NK-92 (cell line): ENCODE results near the gene EML1.
"Not testable (repeated sequence)": the region's sequence is repeated elsewhere in the genome, so short reads cannot be mapped to it uniquely, and the experiment has no call there.

Experiments
- DNase-seq: peaks from one replicate; lab custom pipeline; 2025; ENCODE audit not compliant: unreplicated experiment; lab: John Stamatoyannopoulos, UW

The EML1 gene

GRCh38 chr14:99936056-99936455 is 142.8 kb downstream of the EML1 start:
- no peak for DNase-seq

- no peak for DNase-seq
Observed at GRCh38 chr14:99936738-99937474, 143.7 kb downstream of the EML1 start.

GRCh38 chr14:99937475-99938244 is 144.4 kb downstream of the EML1 start:
- DNase-seq = no peak

GRCh38 chr14:99938376-99938775 is 145.2 kb downstream of the EML1 start:
- no peak for DNase-seq

GRCh38 chr14:99938896-99939295 is 145.7 kb downstream of the EML1 start:
- no peak for DNase-seq

- DNase-seq = no peak
Observed at GRCh38 chr14:99939421-99939820, 146.2 kb downstream of the EML1 start.

GRCh38 chr14:99940064-99940463 is 146.9 kb downstream of the EML1 start:
- DNase-seq = no peak

GRCh38 chr14:99941211-99941610 is 148.0 kb downstream of the EML1 start:
- DNase-seq = no peak

- no peak for DNase-seq
Observed at GRCh38 chr14:99943620-99944019, 150.4 kb downstream of the EML1 start.

GRCh38 chr14:99944241-99944651 is 151.0 kb downstream of the EML1 start:
- DNase-seq = no peak

- DNase-seq = no peak
Observed at GRCh38 chr14:99945732-99946651, 152.8 kb downstream of the EML1 start.

- DNase-seq = no peak
Observed at GRCh38 chr14:99946652-99947489, 153.7 kb downstream of the EML1 start.

GRCh38 chr14:99947695-99948094 is 154.5 kb downstream of the EML1 start:
- no peak for DNase-seq

- DNase-seq = not testable (repeated sequence)
Observed at GRCh38 chr14:99949011-99949732, 156.0 kb downstream of the EML1 start.

- no peak for DNase-seq
Observed at GRCh38 chr14:99950181-99950580, 157.0 kb downstream of the EML1 start.

GRCh38 chr14:99951085-99951484 is 157.9 kb downstream of the EML1 start:
- DNase-seq = no peak

GRCh38 chr14:99952039-99952438 is 158.8 kb downstream of the EML1 start:
- no peak for DNase-seq

GRCh38 chr14:99952453-99952852 is 159.2 kb downstream of the EML1 start:
- DNase-seq = no peak

- no peak for DNase-seq
Observed at GRCh38 chr14:99955826-99956455, 162.7 kb downstream of the EML1 start.
